ENCODE data around the gene TRAF3. TPM values are rescaled to one million over a fixed set of nuclear protein-coding genes. Genes with fewer than 3 reads are reported as not detected.
A peak's percentile ranks its signal among the peaks of the same experiment; 100 is the strongest.

Gene TRAF3
- total RNA-seq, 4 donors from 2014 or later, result 15.9 to 24.9 (median 18.6) TPM

DNA sequence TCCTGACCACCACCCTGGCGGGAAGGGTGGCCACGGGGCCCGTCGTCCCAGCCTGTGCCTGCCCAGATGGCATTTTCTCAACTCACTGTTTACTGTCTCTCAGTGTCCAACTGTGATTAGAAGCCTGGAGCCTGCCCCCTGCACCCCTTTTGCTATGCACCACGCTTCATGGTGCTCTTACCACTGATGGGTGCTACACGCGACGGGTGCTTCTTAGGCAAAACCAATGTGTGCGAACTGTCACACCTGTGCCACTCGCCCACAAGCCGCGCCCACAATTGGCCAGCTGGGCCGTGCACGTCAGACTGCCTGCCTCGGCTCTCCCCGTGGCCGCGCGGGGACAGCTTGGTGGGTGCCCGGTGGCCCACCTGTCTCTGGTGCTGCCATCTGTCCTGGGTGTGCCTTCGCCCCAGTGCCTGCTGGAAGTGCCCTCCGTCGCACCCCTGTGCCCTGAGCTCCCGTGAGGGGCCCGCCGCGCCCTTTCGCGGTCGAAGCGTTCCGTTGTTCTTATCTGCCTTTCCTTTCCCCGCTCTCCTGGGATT lies 130.1 kb downstream of the TRAF3 start:
- TF ChIP-seq, protein P1, sequence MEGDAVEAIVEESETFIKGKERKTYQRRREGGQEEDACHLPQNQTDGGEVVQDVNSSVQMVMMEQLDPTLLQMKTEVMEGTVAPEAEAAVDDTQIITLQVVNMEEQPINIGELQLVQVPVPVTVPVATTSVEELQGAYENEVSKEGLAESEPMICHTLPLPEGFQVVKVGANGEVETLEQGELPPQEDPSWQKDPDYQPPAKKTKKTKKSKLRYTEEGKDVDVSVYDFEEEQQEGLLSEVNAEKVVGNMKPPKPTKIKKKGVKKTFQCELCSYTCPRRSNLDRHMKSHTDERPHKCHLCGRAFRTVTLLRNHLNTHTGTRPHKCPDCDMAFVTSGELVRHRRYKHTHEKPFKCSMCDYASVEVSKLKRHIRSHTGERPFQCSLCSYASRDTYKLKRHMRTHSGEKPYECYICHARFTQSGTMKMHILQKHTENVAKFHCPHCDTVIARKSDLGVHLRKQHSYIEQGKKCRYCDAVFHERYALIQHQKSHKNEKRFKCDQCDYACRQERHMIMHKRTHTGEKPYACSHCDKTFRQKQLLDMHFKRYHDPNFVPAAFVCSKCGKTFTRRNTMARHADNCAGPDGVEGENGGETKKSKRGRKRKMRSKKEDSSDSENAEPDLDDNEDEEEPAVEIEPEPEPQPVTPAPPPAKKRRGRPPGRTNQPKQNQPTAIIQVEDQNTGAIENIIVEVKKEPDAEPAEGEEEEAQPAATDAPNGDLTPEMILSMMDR (IDR thresholded peaks at IDR 0.05), result no peak
- TF ChIP-seq POLR2A (IDR thresholded peaks at IDR 0.05), result no peak
- Histone ChIP-seq H3K27ac (no peak overlapping the region), H3K4me3 (replicated peaks in 1 of 3) (no peak overlapping the region), H3K4me1 (peaks cover 22 to 34% of the 10 kb centered on the region in 2 donors), H3K9me3 (no peaks in the 10 kb centered on the region), H3K27me3 (no peaks in the 10 kb centered on the region), H3K36me3 (peaks cover 0 to 6% of the 10 kb centered on the region in 2 donors)
- no peak for DNase-seq
- intact Hi-C loops (cut with DNase I), result no loop called here
- WGBS, 2 donors, result 96 to 98% methylated on average over 23 to 29 of the region's 33 CpGs

DNA sequence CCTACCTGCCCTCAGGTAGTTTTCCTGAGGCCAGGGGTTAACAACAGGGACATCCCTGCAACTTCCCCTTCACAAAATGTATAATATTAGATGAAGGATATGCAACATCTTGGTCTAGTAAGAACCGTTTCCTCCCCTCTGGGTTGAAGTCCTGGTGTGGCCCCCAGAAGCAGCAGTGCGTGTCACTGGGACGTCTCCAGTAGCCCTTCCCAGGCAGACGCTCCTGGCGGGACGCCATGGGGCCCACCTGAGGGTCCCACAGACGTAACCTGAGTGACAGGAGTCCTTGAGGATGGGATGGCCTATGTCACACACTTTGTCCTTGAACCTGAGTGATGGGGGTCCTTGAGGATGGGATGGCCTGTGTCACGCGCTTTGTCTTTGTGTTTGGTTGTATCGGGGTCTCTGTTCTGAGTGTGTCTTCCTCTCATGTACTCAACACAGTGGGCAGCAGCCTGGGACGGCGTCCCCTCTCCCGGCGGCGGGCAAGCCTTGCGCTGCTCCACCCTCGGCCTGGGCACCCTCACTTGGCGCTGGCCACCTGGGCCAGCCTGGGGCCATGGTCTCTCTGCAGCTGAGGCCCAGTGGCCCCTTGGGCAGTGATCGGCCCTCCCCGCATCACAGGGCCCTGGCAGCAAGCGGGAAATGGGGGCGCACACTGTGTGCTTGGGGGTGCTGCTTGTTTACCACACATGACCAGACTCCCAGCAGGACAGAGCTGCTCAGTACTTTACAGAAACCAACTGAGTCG lies 130.9 kb downstream of the TRAF3 start:
- Histone ChIP-seq H3K9me3 (no peaks in the 10 kb centered on the region), H3K27ac (peak overlapping the region; percentile 15 to 81 (median 76)), H3K4me1 (peaks cover 16 to 26% of the 10 kb centered on the region in 2 donors), H3K27me3 (no peaks in the 10 kb centered on the region), H3K36me3 (peaks cover 0 to 6% of the 10 kb centered on the region in 2 donors), H3K4me3 (replicated peaks in 1 of 3) (no peak overlapping the region)
- TF ChIP-seq, protein P1 (IDR thresholded peaks at IDR 0.05), result no peak
- no peak for TF ChIP-seq POLR2A (IDR thresholded peaks at IDR 0.05)
- intact Hi-C loops (cut with DNase I), result no loop called here
- DNase-seq, result no peak
- 91 to 94% methylated on average over 21 of the region's 23 CpGs for WGBS, 2 donors

DNA sequence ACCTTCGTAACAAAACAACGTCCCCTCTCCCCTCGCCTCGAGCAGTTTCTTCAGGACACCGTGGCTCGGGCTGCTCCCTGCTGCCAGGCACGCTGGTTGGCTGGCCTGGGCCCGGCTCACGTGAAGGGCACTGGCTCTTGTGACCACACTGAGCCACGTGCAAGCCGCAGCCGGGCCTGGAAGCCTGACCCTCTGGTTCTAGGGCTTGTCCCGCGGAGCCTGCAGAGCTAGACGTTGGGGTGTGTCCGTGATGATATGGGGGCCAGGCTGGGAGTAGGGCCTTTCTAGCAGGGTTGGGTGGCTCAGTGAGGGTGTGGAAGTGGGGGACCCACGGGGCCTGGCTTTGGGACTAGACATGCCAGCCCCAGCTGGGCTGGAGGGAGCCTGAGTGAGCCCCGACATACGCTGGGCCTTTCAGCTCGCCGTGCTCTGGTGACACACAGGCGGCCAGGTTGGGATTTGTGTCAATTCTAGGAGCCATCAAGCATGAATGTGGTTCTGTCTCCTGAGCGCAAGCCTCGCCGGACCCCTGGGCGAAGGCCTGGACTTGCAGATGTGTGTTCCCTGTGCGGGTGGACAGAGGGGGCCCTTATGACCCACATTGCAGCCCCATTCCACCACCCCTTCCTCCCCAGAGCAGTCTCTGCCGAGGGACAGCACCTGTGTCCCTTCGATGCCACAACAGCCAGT lies 131.7 kb downstream of the TRAF3 start:
- peaks cover 0 to 6% of the 10 kb centered on the region in 2 donors for H3K36me3 ChIP-seq
- intact Hi-C loops (cut with DNase I), result no loop called here
- TF ChIP-seq POLR2A (IDR thresholded peaks at IDR 0.05), result no peak
- TF ChIP-seq, protein P1 (IDR thresholded peaks at IDR 0.05), result no peak

DNA sequence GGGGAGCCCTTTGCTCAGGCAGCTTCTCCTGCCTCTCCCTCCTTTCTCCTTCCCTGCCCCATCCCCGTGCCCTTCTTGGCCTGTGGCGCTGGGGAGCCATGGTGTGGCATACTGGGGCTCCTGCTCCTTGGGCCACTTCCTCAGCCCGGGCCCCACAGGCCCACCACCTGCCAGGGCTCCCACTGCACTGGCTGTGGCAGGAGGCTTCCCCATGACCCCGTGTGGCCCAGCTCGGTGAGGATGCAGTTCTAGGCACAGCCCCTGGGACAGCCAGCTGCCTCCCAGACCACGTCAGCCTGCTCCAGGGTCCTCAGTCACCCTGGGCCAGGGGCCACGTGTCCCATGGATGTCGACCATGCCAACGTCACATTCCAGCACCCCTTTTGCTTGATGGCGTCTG lies 132.2 kb downstream of the TRAF3 start:
- peaks cover 0 to 6% of the 10 kb centered on the region in 2 donors for H3K36me3 ChIP-seq
- peak overlapping the region; percentile 15 to 81 (median 76) for H3K27ac ChIP-seq
- no peaks in the 10 kb centered on the region for H3K27me3 ChIP-seq
- H3K9me3 ChIP-seq, result no peaks in the 10 kb centered on the region
- WGBS, 2 donors, result 73 to 93% methylated on average over 2 to 3 of the region's 10 CpGs
- peaks cover 12 to 16% of the 10 kb centered on the region in 2 donors for H3K4me1 ChIP-seq
- intact Hi-C loops (cut with DNase I), result no loop called here
- no peak for DNase-seq
- TF ChIP-seq, protein P1 (IDR thresholded peaks at IDR 0.05), result no peak
- no peak for TF ChIP-seq POLR2A (IDR thresholded peaks at IDR 0.05)
- no peak overlapping the region for H3K4me3 ChIP-seq (replicated peaks in 1 of 3)

More for the DNA sequence above, 131.7 kb downstream of the TRAF3 start:
- DNase-seq, result peak; percentile 77 to 84
- H3K4me3 ChIP-seq (replicated peaks in 1 of 3), result no peak overlapping the region
- H3K27me3 ChIP-seq, result no peaks in the 10 kb centered on the region
- peak overlapping the region; percentile 15 to 81 (median 76) for H3K27ac ChIP-seq
- H3K4me1 ChIP-seq, result peaks cover 12 to 18% of the 10 kb centered on the region in 2 donors
- WGBS, 2 donors, result 54 to 64% methylated on average over 20 to 22 of the region's 29 CpGs
- no peaks in the 10 kb centered on the region for H3K9me3 ChIP-seq

Measured in thyroid gland (tissue), 4 donors.